Activated T-cell treated with anti-CD3 and anti-CD28 coated beads, Interleukin-2, amount 50 U/mL, for 72 hours (primary cell): ENCODE measurements around the gene SWAP70. TPM values are rescaled to one million over a fixed set of nuclear protein-coding genes. Genes with fewer than 3 reads are reported as not detected.

Experiments used
- ATAC-seq, 2 donors: fragments of 150-1000 bp; cut with Tn5 transposase; replicated peaks in 1 of 2; 2 replicates each; pipeline ENCODE4 v1.10.0; 2021; ENCODE audit warnings: moderate library complexity in 2 of 2, mild to moderate bottlenecking in 1 of 2
- DNase-seq, 2 donors: peaks; one replicate each; pipeline ENCODE4 v3.0.0; 2021 to 2022; ENCODE audit warnings: mixed read lengths in 1 of 2
- H3K27ac Mint-ChIP-seq: one replicate; pipeline ENCODE4 v1.8.0; 2022; ENCODE audit warnings: mild to moderate bottlenecking, moderate library complexity, mixed read lengths
- H3K27me3 Mint-ChIP-seq: one replicate; pipeline ENCODE4 v1.8.0; 2022; ENCODE audit warnings: low read depth, mixed read lengths
- H3K36me3 Mint-ChIP-seq, 2 donors: one replicate each; pipeline ENCODE4 v1.8.0; 2022; ENCODE audit warnings: mixed read lengths in 2 of 2, mild to moderate bottlenecking in 1 of 2; ENCODE audit not compliant: insufficient read depth in 2 of 2
- H3K4me1 Mint-ChIP-seq: one replicate; pipeline ENCODE4 v1.8.0; 2022; ENCODE audit warnings: low read depth, mixed read lengths
- H3K4me3 Mint-ChIP-seq, 2 donors: one replicate each; pipeline ENCODE4 v1.8.0; 2022; ENCODE audit warnings: mild to moderate bottlenecking in 2 of 2, mixed read lengths in 2 of 2, moderate library complexity in 2 of 2
- H3K9me3 Mint-ChIP-seq, 2 donors: one replicate each; pipeline ENCODE4 v1.8.0; 2022; ENCODE audit warnings: mixed read lengths in 2 of 2
- total RNA-seq, 2 donors: library from RNA; stranded (reverse); gene quantifications; one replicate each; pipeline ENCODE4 v1.2.3, GENCODE V29; 2022

Gene SWAP70
- total RNA-seq, 2 donors from 2014 or later = 7.7 to 12.4 TPM

DNA sequence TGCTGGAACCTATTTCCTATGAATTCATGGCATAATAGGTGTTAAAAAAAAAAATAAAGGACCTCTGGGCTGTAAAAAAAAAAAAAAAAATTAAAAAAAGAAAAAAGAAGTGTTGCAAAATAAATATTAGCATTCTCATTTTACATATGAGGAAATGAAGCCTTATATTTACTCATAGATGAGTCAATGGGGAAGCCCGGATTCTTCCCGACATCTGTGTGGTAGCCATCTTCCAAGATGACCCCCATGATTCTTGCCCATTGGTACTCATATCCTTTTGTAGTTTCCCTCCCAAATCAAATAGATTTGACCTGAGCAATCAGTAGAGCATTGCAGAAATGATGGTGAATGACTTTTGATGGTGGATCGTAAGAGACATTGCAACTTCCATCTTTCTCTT lies 3.0 kb upstream of the SWAP70 start:
- Mint-ChIP-seq H3K4me1 (peaks cover 28% of the 10 kb centered on the region), H3K27ac (no peak overlapping the region)
- ATAC-seq = no peak

DNA sequence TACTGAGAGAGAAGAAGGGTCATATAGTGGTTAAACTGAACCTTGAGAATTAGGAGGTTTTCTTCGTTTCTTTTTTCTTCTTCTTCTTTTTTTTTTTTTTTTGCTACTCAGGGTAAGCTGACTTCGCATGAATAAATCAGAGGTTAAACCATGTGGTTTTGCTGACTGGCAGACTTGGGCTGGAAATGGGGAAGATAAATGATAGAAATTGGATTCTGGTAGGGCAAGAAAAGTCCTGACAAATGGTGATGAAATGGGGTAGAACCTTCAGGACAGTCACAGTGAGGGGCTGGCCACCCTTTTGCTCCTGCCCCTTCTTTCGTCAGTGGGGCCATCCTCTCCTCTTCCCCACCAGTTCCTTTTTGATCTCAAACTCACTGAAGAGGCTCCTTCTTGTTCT lies 1.6 kb upstream of the SWAP70 start:
- H3K4me3 Mint-ChIP-seq = peak overlapping the region; percentile 66 to 89
- peaks cover 2% of the 10 kb centered on the region in 2 donors for H3K9me3 Mint-ChIP-seq
- H3K27me3 Mint-ChIP-seq = peaks cover 39% of the 10 kb centered on the region
- ATAC-seq (no peak), DNase-seq (no peak)
- no peak overlapping the region for H3K27ac Mint-ChIP-seq
- H3K36me3 Mint-ChIP-seq = peaks cover 5 to 17% of the 10 kb centered on the region in 2 donors
- peaks cover 28% of the 10 kb centered on the region for H3K4me1 Mint-ChIP-seq

More for the DNA sequence above, 3.0 kb upstream of the SWAP70 start:
- Mint-ChIP-seq H3K27me3 (peaks cover 39% of the 10 kb centered on the region), H3K4me3 (no peak overlapping the region), H3K9me3 (peaks cover 2 to 4% of the 10 kb centered on the region in 2 donors), H3K36me3 (peaks cover 5 to 14% of the 10 kb centered on the region in 2 donors)
- no peak for DNase-seq

DNA sequence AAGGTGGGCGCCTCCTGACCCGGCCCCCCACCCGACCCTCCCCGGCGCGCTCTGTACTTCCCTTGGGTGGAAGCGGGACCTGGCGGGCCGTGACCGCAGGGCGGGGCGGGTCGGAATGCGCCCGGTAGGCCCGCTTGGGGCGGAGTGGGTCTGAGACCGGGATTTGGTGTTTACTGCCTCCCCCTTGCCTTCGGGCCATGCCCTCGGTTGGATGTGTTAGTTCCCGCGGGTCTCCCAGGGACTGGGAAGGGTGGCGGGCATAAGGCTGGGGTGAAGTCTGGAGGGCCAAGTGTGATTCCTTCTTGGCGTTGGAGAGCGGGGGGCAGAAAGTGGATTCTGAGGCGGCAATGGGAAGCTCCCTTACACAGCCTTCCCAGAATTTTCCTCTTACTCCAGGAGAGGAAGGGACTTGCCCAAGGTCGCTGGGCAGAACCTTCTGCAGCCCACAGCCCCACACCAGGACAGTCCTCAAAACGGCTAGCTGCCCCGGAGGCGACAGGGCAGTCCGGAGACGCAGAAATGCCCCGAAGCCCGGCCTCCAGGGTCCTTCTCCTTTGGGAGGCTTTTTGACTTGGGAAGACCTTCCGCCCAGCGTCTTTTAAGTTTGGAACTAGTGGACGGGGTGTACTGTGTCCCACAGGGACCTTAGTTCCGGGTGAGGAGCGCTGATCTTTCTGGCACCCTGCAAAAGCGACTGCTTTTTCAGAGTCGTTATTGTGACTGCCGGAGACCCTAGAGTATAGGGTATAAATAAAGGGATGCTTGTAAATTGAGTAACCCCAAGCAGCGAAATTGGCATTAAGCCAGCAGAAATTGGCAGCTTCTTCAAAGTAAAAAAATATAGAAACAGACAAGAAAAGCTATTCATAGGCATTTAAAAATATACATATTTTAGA lies 647 bp downstream of the SWAP70 start:
- Mint-ChIP-seq H3K36me3 (peaks cover 5 to 17% of the 10 kb centered on the region in 2 donors), H3K27me3 (peaks cover 34% of the 10 kb centered on the region), H3K27ac (no peak overlapping the region), H3K9me3 (peaks cover 2% of the 10 kb centered on the region in 2 donors), H3K4me1 (peaks cover 28% of the 10 kb centered on the region), H3K4me3 (peak overlapping the region; percentile 89 to 90)
- peak; percentile 47 to 65 for ATAC-seq
- DNase-seq = peak; percentile 10 to 42

DNA sequence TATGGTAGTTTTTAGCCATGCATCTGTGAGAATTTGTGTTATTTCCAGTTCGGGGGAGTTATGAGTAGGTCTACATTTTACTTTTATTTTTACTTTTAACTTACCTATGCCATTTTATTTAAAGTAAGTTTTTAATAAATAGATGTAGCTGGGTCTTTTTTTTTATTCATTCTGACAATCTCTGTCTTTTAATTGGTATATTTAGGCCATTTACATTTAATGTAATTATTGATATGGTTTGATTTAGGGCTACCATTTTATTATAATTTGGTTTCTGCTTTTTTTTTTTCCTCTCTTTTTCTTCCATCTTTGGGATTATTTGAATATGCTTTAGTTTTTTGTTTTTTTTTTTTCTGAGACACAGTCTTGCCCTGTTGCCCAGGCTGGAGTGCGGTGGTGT lies 1.9 kb downstream of the SWAP70 start:
- peaks cover 28% of the 10 kb centered on the region for H3K27me3 Mint-ChIP-seq
- peaks cover 2% of the 10 kb centered on the region in 2 donors for H3K9me3 Mint-ChIP-seq
- peak overlapping the region; percentile 46 to 89 for H3K4me3 Mint-ChIP-seq
- DNase-seq (no peak), ATAC-seq (no peak)
- H3K4me1 Mint-ChIP-seq = peaks cover 28% of the 10 kb centered on the region
- H3K36me3 Mint-ChIP-seq = peaks cover 5 to 17% of the 10 kb centered on the region in 2 donors
- peak overlapping the region; percentile 42 for H3K27ac Mint-ChIP-seq

DNA sequence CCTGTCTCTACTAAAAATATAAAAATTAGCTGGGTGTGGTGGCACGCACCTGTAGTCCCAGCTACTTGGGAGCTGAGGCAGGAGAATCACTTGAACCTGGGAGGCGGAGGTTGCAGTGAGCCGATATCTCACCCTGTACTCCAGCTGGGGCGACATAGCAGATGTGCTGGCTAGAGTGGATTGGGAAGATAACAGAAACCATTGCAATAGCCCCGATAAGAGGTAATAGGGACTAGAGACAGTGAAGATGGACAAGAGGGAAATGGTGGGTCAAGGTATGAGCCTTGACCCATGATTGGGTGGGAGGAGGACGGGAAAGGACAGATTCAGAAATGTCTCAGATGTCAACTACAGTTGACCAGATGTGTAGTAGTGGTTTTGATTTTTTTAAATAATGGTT lies 6.1 kb downstream of the SWAP70 start:
- Mint-ChIP-seq H3K27me3 (no peaks in the 10 kb centered on the region), H3K4me1 (peaks cover 7% of the 10 kb centered on the region), H3K27ac (no peak overlapping the region), H3K36me3 (peaks cover 2 to 11% of the 10 kb centered on the region in 2 donors), H3K4me3 (no peak overlapping the region), H3K9me3 (peaks cover 2% of the 10 kb centered on the region in 2 donors)
- no peak for DNase-seq
- ATAC-seq = no peak

DNA sequence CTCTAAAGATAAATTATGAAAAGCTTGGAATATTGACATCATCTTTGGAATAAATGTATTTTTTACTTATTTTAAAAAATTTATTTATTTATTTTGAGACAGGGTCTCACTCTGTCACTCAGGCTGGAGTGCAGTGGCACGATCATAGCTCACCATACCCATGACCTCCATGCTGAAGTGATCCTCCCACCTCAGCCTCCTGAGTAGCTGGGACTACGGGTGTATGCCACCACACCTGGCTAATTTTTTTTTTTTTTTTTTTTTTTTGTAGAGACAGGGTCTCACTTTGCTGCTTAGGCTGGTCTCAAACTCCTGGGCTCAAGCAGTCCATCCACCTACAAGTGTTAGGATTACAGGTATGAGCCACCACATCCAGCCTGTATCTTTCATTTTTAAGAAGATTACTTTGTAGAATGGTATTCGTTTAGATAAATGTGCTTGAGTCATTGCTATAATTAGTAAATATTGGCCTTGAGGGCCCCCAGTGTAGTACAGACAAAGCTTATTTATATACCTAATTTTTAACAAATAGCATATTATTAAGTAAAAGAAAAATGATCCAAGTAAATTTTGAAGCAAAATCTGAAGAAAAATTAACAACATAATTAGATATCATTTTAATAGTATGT lies 8.5 kb downstream of the SWAP70 start:
- ATAC-seq = peak; percentile 60 to 68
- H3K27me3 Mint-ChIP-seq = no peaks in the 10 kb centered on the region
- H3K36me3 Mint-ChIP-seq = no peaks in the 10 kb centered on the region
- H3K4me3 Mint-ChIP-seq = no peak overlapping the region
- H3K9me3 Mint-ChIP-seq = no peaks in the 10 kb centered on the region
- no peak overlapping the region for H3K27ac Mint-ChIP-seq
- no peaks in the 10 kb centered on the region for H3K4me1 Mint-ChIP-seq
- DNase-seq = no peak

DNA sequence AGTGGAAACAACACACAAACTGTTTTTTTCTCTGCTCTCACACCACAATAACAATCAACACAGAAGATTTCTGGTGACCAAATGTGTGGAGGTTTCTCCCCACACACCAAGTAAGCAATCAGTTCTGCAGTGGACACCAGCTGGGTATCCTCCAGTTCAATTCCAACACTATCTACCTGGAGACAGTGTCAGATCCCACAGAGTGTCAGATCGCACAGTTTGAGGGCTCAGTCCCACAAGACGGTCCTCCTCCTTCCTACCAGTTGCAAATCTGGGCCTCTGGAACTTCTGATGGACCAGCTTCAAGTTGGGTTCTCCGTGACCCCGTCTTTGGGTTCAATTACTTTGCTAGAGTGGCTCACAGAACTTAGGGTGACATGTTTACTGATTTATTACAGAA lies 9.0 kb downstream of the SWAP70 start:
- H3K9me3 Mint-ChIP-seq = no peaks in the 10 kb centered on the region
- DNase-seq (no peak), ATAC-seq (peak in 1 of 2 donors; percentile 64)
- H3K36me3 Mint-ChIP-seq = no peaks in the 10 kb centered on the region
- no peak overlapping the region for H3K27ac Mint-ChIP-seq
- no peaks in the 10 kb centered on the region for H3K4me1 Mint-ChIP-seq
- H3K4me3 Mint-ChIP-seq = no peak overlapping the region
- H3K27me3 Mint-ChIP-seq = no peaks in the 10 kb centered on the region

DNA sequence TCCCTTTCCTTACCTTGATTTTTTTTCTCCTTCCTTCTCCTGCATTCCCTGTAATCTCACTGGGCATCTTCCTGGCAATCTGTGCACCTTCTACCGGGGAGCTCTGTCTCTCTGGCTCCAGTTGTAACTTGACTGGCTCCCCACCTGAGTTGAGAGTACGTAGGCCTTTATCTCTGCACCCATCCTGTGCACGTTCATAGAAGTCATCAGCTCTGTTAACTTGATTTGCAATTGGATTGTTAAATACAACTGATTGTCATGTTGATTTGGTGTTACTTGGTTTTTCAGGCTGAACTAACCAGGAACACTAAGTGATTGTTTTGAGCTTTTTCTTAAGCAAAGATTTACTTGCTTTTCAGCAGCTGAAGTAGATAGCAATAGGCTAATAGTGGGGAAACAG lies 11.8 kb downstream of the SWAP70 start:
- Mint-ChIP-seq H3K4me1 (no peaks in the 10 kb centered on the region), H3K27me3 (peaks cover 8% of the 10 kb centered on the region), H3K4me3 (no peak overlapping the region), H3K9me3 (no peaks in the 10 kb centered on the region), H3K36me3 (no peaks in the 10 kb centered on the region), H3K27ac (no peak overlapping the region)
- no peak for DNase-seq
- ATAC-seq = no peak

DNA sequence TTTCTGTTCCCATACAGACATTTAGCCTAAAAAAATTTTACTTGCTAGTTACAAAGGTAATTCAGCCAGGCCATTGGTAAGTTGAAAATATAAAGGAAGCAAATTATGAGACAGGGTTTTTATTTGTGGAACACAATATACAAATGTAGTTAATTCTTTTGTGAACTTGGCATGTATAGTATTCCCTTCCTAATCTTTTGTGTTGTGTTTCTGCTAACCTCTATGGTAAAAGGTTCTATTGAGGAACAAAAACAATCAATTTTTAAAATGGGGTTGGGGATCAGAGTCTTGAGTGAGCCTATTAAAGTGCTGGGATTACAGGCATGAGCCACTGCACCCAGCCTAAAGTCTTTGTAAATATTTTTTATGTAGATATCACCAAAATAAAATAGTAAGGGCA lies 14.1 kb downstream of the SWAP70 start:
- no peaks in the 10 kb centered on the region for H3K9me3 Mint-ChIP-seq
- H3K36me3 Mint-ChIP-seq = no peaks in the 10 kb centered on the region
- DNase-seq (no peak), ATAC-seq (no peak)
- H3K27ac Mint-ChIP-seq = no peak overlapping the region
- H3K4me3 Mint-ChIP-seq = no peak overlapping the region
- H3K27me3 Mint-ChIP-seq = peaks cover 8% of the 10 kb centered on the region
- no peaks in the 10 kb centered on the region for H3K4me1 Mint-ChIP-seq

DNA sequence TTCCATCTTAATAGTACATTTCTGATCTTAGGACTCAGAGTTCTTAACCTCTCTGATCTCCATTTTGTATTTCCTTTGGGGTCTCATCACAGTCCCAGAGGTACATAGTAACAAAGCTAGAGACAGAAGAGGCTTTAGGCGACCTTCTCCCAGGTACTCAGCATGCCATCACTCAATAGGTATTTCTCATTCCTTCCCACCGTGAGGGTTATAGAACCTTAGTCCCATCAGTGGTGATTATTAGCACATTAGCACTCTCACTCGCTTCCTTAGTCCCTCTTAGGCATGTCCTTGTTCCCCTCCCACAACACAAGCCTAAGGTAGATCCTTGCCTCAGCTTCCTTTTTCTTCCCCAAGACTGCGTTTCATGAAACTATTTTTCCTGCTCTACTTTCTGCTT lies 14.7 kb downstream of the SWAP70 start:
- Mint-ChIP-seq H3K4me1 (no peaks in the 10 kb centered on the region), H3K4me3 (no peak overlapping the region), H3K27me3 (peaks cover 8% of the 10 kb centered on the region), H3K36me3 (no peaks in the 10 kb centered on the region), H3K27ac (no peak overlapping the region), H3K9me3 (no peaks in the 10 kb centered on the region)
- ATAC-seq = no peak
- DNase-seq = no peak

DNA sequence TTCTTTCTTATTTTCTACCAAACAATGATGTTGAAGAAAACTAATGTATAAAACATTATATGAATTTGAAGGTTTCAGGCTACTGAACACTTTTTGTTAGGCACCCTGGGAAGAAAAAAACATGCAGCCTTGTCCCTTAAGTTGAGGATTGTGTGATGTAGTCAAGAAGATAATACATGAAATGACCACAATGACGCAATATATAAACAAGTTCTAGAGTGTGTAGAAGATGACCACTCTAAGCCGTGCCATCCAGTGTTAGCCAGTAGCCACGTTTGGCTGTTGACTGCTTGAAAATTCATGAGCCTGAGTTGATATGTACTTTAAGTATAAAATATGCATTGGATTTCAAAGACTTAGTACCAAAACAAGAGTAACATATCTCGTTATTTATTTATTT lies 16.2 kb downstream of the SWAP70 start:
- DNase-seq = no peak
- Mint-ChIP-seq H3K9me3 (no peaks in the 10 kb centered on the region), H3K4me3 (no peak overlapping the region), H3K27ac (no peak overlapping the region), H3K36me3 (no peaks in the 10 kb centered on the region), H3K4me1 (no peaks in the 10 kb centered on the region), H3K27me3 (peaks cover 8% of the 10 kb centered on the region)
- no peak for ATAC-seq

DNA sequence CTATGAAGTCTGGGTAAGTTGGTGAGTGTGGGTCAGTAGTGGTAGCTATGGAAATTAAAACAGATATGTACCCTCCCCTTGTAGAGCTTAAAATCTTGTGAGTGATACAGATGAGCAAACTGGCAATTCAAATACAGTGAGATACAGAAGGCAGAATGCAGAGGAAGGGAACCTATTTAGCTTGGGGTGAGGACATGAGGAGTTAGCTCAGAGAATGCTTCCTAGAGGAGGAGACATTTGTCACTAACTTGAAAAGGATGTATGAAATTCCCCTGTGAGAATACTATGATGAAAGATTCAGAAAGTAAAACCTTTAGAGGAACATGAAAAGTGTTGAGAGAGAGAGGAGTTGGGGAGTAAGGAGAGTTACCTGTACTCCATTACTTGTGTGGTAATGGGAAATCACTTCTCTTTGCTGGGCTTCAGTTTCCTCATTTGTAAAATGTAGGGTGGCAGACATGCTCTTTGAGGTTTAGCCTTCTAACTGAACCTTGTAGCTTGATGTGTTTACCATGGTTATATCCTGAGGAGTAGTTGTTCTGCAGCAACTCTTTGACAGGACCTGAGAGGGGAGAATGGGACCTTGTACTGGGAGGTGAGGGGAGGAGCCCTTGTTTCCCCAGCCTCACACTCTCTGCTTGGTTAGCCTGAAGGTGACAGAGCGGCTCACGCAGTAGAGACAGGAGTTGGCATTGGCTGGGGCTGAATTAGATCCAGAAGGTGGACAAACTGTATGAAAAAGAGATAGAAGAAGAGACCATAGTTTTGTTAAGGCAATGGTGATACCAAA lies 17.9 kb downstream of the SWAP70 start:
- ATAC-seq = peak in 1 of 2 donors; percentile 33
- no peak overlapping the region for H3K4me3 Mint-ChIP-seq
- H3K27ac Mint-ChIP-seq = no peak overlapping the region
- no peaks in the 10 kb centered on the region for H3K36me3 Mint-ChIP-seq
- H3K9me3 Mint-ChIP-seq = no peaks in the 10 kb centered on the region
- H3K4me1 Mint-ChIP-seq = no peaks in the 10 kb centered on the region
- no peak for DNase-seq
- H3K27me3 Mint-ChIP-seq = peaks cover 8% of the 10 kb centered on the region
